Skeletal muscle tissue (tissue), 4 donors: Measurements from ENCODE around the gene VTI1A. TPM values are rescaled to one million over a fixed set of nuclear protein-coding genes. Genes with fewer than 3 reads are reported as not detected.

Experiments used
- H3K27ac ChIP-seq: one replicate; pipeline ENCODE4 v1.7.0; 2013; ENCODE audit warnings: mild to moderate bottlenecking, low read depth, low read length, inconsistent platforms
- H3K27me3 ChIP-seq, 3 donors: one replicate each; pipeline ENCODE4 v1.7.0; 2013; ENCODE audit warnings: low read length in 3 of 3; ENCODE audit not compliant: control insufficient read depth in 3 of 3, insufficient read depth in 3 of 3
- H3K36me3 ChIP-seq, 3 donors: one replicate each; pipeline ENCODE4 v1.7.0; 2013; ENCODE audit warnings: low read length in 3 of 3; ENCODE audit not compliant: control insufficient read depth in 3 of 3, insufficient read depth in 3 of 3
- H3K4me1 ChIP-seq, 3 donors: one replicate each; pipeline ENCODE4 v1.7.0; 2013; ENCODE audit warnings: low read length in 3 of 3, mild to moderate bottlenecking in 3 of 3; ENCODE audit not compliant: control insufficient read depth in 3 of 3, insufficient read depth in 3 of 3
- H3K4me3 ChIP-seq, 3 donors: one replicate each; pipeline ENCODE4 v1.7.0; 2013; ENCODE audit warnings: low read length in 3 of 3
- H3K9ac ChIP-seq, 3 donors: one replicate each; pipeline ENCODE4 v1.7.0; 2013; ENCODE audit warnings: low read length in 3 of 3, mild to moderate bottlenecking in 3 of 3, moderate library complexity in 2 of 3, low read depth in 1 of 3
- H3K9me3 ChIP-seq, 3 donors: one replicate each; pipeline ENCODE4 v1.7.0; 2013; ENCODE audit warnings: low read length in 3 of 3; ENCODE audit not compliant: control insufficient read depth in 3 of 3
- total RNA-seq: library from RNA; depleted of rRNA; stranded (reverse); fragments of >200 nt; gene quantifications from one replicate; pipeline ENCODE4 v1.2.3, GENCODE V29; 2014
- donor health status: Osteomylitis.

Gene VTI1A
- total RNA-seq, 1 donor from 2014 or later = 18.3 TPM

GRCh38 chr10:112775892-112776674 lies 329.1 kb downstream of the VTI1A start:
- Histone ChIP-seq H3K4me1 (no peaks in the 10 kb centered on the region), H3K9me3 (no peaks in the 10 kb centered on the region), H3K9ac (no peak overlapping the region), H3K27ac (no peak overlapping the region), H3K27me3 (no peaks in the 10 kb centered on the region), H3K4me3 (no peak overlapping the region), H3K36me3 (no peaks in the 10 kb centered on the region)

- Histone ChIP-seq H3K9ac (no peak overlapping the region), H3K4me1 (peaks cover 0 to 1% (median 0%) of the 10 kb centered on the region in 3 donors), H3K36me3 (no peaks in the 10 kb centered on the region), H3K27ac (no peak overlapping the region), H3K9me3 (no peaks in the 10 kb centered on the region), H3K27me3 (no peaks in the 10 kb centered on the region), H3K4me3 (no peak overlapping the region)
Observed at GRCh38 chr10:112778579-112778978, 331.6 kb downstream of the VTI1A start.

GRCh38 chr10:112779025-112779770 lies 332.2 kb downstream of the VTI1A start:
- no peaks in the 10 kb centered on the region for H3K36me3 ChIP-seq
- H3K9ac ChIP-seq = no peak overlapping the region
- no peak overlapping the region for H3K27ac ChIP-seq
- no peaks in the 10 kb centered on the region for H3K27me3 ChIP-seq
- H3K9me3 ChIP-seq = no peaks in the 10 kb centered on the region
- no peak overlapping the region for H3K4me3 ChIP-seq
- H3K4me1 ChIP-seq = peaks cover 0 to 7% (median 2%) of the 10 kb centered on the region in 3 donors

GRCh38 chr10:112782200-112782907 lies 335.3 kb downstream of the VTI1A start:
- no peaks in the 10 kb centered on the region for H3K36me3 ChIP-seq
- no peaks in the 10 kb centered on the region for H3K9me3 ChIP-seq
- no peak overlapping the region for H3K4me3 ChIP-seq
- H3K27me3 ChIP-seq = no peaks in the 10 kb centered on the region
- peaks cover 0 to 11% (median 2%) of the 10 kb centered on the region in 3 donors for H3K4me1 ChIP-seq
- H3K27ac ChIP-seq = no peak overlapping the region
- H3K9ac ChIP-seq = no peak overlapping the region

- Histone ChIP-seq H3K4me3 (no peak overlapping the region), H3K9me3 (no peaks in the 10 kb centered on the region), H3K36me3 (no peaks in the 10 kb centered on the region), H3K9ac (peak overlapping the region in 1 of 3 donors; percentile 32), H3K4me1 (peaks cover 0 to 11% (median 2%) of the 10 kb centered on the region in 3 donors), H3K27ac (peak overlapping the region; percentile 19), H3K27me3 (no peaks in the 10 kb centered on the region)
Observed at GRCh38 chr10:112783351-112784021, 336.5 kb downstream of the VTI1A start.

GRCh38 chr10:112784022-112784461 lies 337.0 kb downstream of the VTI1A start:
- Histone ChIP-seq H3K27ac (peak overlapping the region; percentile 19), H3K36me3 (no peaks in the 10 kb centered on the region), H3K9ac (peak overlapping the region in 1 of 3 donors; percentile 6), H3K4me1 (peaks cover 0 to 11% (median 2%) of the 10 kb centered on the region in 3 donors), H3K9me3 (no peaks in the 10 kb centered on the region), H3K27me3 (no peaks in the 10 kb centered on the region), H3K4me3 (no peak overlapping the region)

- H3K9ac ChIP-seq = no peak overlapping the region
- H3K36me3 ChIP-seq = no peaks in the 10 kb centered on the region
- no peak overlapping the region for H3K27ac ChIP-seq
- no peaks in the 10 kb centered on the region for H3K27me3 ChIP-seq
- peaks cover 0 to 3% (median 0%) of the 10 kb centered on the region in 3 donors for H3K9me3 ChIP-seq
- H3K4me1 ChIP-seq = peaks cover 0 to 11% (median 2%) of the 10 kb centered on the region in 3 donors
- H3K4me3 ChIP-seq = no peak overlapping the region
Observed at GRCh38 chr10:112785089-112785488, 338.1 kb downstream of the VTI1A start.

- Histone ChIP-seq H3K27me3 (no peaks in the 10 kb centered on the region), H3K4me1 (peaks cover 5 to 9% (median 8%) of the 10 kb centered on the region in 3 donors), H3K36me3 (no peaks in the 10 kb centered on the region), H3K4me3 (no peak overlapping the region), H3K9me3 (peaks cover 0 to 3% (median 0%) of the 10 kb centered on the region in 3 donors), H3K9ac (no peak overlapping the region), H3K27ac (no peak overlapping the region)
Observed at GRCh38 chr10:112789248-112789647, 342.2 kb downstream of the VTI1A start.

- Histone ChIP-seq H3K27ac (no peak overlapping the region), H3K4me3 (no peak overlapping the region), H3K36me3 (no peaks in the 10 kb centered on the region), H3K4me1 (peaks cover 5 to 8% (median 6%) of the 10 kb centered on the region in 3 donors), H3K27me3 (no peaks in the 10 kb centered on the region), H3K9me3 (peaks cover 0 to 3% (median 0%) of the 10 kb centered on the region in 3 donors), H3K9ac (no peak overlapping the region)
Observed at GRCh38 chr10:112790030-112790429, 343.0 kb downstream of the VTI1A start.
